WTC11 (cell line): ENCODE results near the gene NTRK1. TPM values are rescaled to one million over a fixed set of nuclear protein-coding genes. Genes with fewer than 3 reads are reported as not detected.

Experiments used
- ATAC-seq: fragments of 200-7000 bp; cut with Tn5 transposase; 2 replicates; pipeline ENCODE4 v1.10.0; 2021; ENCODE audit warnings: mild to moderate bottlenecking, moderate library complexity
- CTCF ChIA-PET: fragments of 300-600 bp; sonication (Branson Sonifier 250); formaldehyde crosslinking; loops from one replicate; lab custom pipeline; 2021; ENCODE audit warnings: antibody characterized with exemption; lab: Charles Lee
- POLR2A ChIA-PET: fragments of 350-600 bp; sonication (Branson Sonifier 250); formaldehyde crosslinking; loops from one replicate; lab custom pipeline; 2021; ENCODE audit warnings: antibody characterized with exemption; lab: Charles Lee
- DNase-seq: peaks from one replicate; pipeline ENCODE4 v3.0.0; 2021; ENCODE audit warnings: low spot score
- H3K27ac Mint-ChIP-seq: 2 replicates; pipeline ENCODE4 v1.8.0; 2021; ENCODE audit warnings: mixed read lengths
- H3K27me3 Mint-ChIP-seq: 2 replicates; pipeline ENCODE4 v1.8.0; 2021; ENCODE audit warnings: low read depth, mild to moderate bottlenecking, moderate library complexity, mixed read lengths
- H3K36me3 Mint-ChIP-seq: 2 replicates; pipeline ENCODE4 v1.8.0; 2021; ENCODE audit warnings: mixed read lengths
- H3K4me1 Mint-ChIP-seq: 2 replicates; pipeline ENCODE4 v1.8.0; 2022; ENCODE audit warnings: mixed read lengths
- H3K4me3 Mint-ChIP-seq: 2 replicates; pipeline ENCODE4 v1.8.0; 2021; ENCODE audit warnings: mild to moderate bottlenecking, moderate library complexity, mixed read lengths
- H3K9me3 Mint-ChIP-seq: 2 replicates; pipeline ENCODE4 v1.8.0; 2021; ENCODE audit warnings: mixed read lengths
- AR ChIP-seq: fragments of 250-450 bp; sonication (Bioruptor Pico); IDR thresholded peaks from 2 replicates; pipeline ENCODE4 v1.9.0; 2021; ENCODE audit warnings: mild to moderate bottlenecking
- GABPB1 ChIP-seq: sonication (generic); formaldehyde crosslinking; IDR thresholded peaks from 2 replicates; pipeline ENCODE4 v1.8.1; 2023; ENCODE audit warnings: mild to moderate bottlenecking, missing genetic modification reagents
- KAT7 ChIP-seq: sonication (generic); formaldehyde crosslinking; IDR thresholded peaks from 2 replicates; pipeline ENCODE4 v1.8.1; 2023; ENCODE audit warnings: missing genetic modification reagents, mild to moderate bottlenecking, borderline replicate concordance
- MAX ChIP-seq: sonication (generic); formaldehyde crosslinking; IDR thresholded peaks from 2 replicates; pipeline ENCODE4 v1.8.0; 2022; ENCODE audit warnings: mild to moderate bottlenecking, missing genetic modification reagents
- MXD4 ChIP-seq: fragments of 250-450 bp; sonication (Bioruptor Pico); IDR thresholded peaks from 2 replicates; pipeline ENCODE4 v1.8.0; 2021; ENCODE audit warnings: mild to moderate bottlenecking, moderate library complexity, borderline replicate concordance
- MYBL2 ChIP-seq: sonication (generic); formaldehyde crosslinking; IDR thresholded peaks from 2 replicates; pipeline ENCODE4 v1.8.1; 2023; ENCODE audit warnings: mild to moderate bottlenecking, moderate library complexity, missing genetic modification reagents
- USF2 ChIP-seq: sonication (generic); formaldehyde crosslinking; IDR thresholded peaks from 2 replicates; pipeline ENCODE4 v1.8.1; 2023; ENCODE audit warnings: mild to moderate bottlenecking, missing genetic modification reagents, moderate library complexity
- ZNF317 ChIP-seq: sonication (generic); formaldehyde crosslinking; IDR thresholded peaks from 2 replicates; pipeline ENCODE4 v1.8.1; 2023; ENCODE audit warnings: low read depth, mild to moderate bottlenecking, moderate library complexity, missing genetic modification reagents, borderline replicate concordance
- total RNA-seq: library from RNA; stranded (reverse); gene quantifications from 3 replicates; pipeline ENCODE4 v1.2.3, GENCODE V29; 2021
- TF ChIP-seq, protein P1 (sequence below): sonication (generic); formaldehyde crosslinking; IDR thresholded peaks from 2 replicates; pipeline ENCODE4 v1.8.0; 2022; ENCODE audit warnings: missing genetic modification reagents
- TF ChIP-seq, protein P2 (sequence below): sonication (generic); formaldehyde crosslinking; conservative IDR thresholded peaks from 2 replicates; pipeline ENCODE4 v1.8.1; 2023; ENCODE audit warnings: mild to moderate bottlenecking, low read depth, missing genetic modification reagents, moderate library complexity
- TF ChIP-seq, protein P3 (sequence below): sonication (generic); formaldehyde crosslinking; IDR thresholded peaks from 2 replicates; pipeline ENCODE4 v1.8.0; 2023; ENCODE audit warnings: mild to moderate bottlenecking, missing genetic modification reagents

Gene NTRK1
- total RNA-seq, 1 experiment from 2014 or later: 0.42 TPM

DNA sequence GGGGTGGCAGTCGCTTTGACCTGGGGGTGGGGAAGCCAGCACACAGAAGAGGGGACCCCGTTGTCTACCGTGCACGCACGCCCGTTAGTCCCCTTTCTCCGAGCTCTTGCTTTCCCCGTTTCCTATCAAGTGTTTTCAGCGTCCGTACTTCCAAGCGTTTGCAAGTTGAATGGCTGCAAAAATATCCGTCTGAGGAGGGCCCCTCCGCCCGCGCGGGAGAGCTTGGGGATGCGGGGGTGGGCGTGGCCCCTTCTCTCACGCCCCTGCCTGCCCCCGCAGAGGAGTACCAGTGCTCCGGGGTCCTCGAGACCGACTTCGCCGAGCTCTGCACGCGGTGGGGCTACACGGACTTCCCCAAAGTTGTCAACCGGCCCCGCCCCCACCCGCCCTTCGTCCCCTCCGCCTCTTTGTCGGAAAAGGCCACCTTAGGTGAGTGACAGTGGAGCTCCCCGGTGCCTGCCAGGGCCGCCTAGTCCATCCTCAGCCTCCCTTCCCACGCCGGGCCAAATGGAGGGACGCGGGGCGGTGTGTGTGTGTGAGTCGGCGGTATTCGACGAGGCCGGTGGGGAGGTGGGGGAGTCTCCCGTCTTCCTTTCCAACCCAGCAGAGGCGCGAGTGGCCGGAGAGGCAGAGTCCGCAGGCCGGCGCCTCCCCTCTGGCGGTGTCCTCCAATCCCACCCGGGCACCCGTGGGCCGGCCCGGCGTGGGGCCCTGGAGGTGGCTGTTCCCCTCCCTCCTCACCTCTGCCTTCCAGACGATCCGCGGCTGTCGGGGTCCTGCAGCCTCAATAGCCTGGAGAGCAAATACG is 63.2 kb downstream of the NTRK1 start:
- peaks cover 25% of the 10 kb centered on the region for H3K4me1 Mint-ChIP-seq
- H3K36me3 Mint-ChIP-seq: no peaks in the 10 kb centered on the region
- H3K9me3 Mint-ChIP-seq: no peaks in the 10 kb centered on the region
- ChIA-PET CTCF (interaction anchor here (0.7 to 11.9 kb wide), 28 partner anchors 11 to 304 kb away, joined by 3 to 233 read pairs (median 6); partner anchors contain the start of genes CRABP2, HDGF, INSRR and NTRK1), POLR2A (interaction anchor here (0.9 to 1.2 kb wide), 2 partner anchors 10 to 230 kb away, joined by 3 to 4 read pairs; no protein-coding TSS in a partner anchor)
- DNase-seq: no peak
- TF ChIP-seq MAX (CRISPR knock-in tag) (peak; percentile 57), USF2 (CRISPR knock-in tag) (no peak), MYBL2 (CRISPR knock-in tag) (no peak), ZNF317 (CRISPR knock-in tag) (no peak), MXD4 (CRISPR knock-in tag) (no peak)
- TF ChIP-seq, protein P1, sequence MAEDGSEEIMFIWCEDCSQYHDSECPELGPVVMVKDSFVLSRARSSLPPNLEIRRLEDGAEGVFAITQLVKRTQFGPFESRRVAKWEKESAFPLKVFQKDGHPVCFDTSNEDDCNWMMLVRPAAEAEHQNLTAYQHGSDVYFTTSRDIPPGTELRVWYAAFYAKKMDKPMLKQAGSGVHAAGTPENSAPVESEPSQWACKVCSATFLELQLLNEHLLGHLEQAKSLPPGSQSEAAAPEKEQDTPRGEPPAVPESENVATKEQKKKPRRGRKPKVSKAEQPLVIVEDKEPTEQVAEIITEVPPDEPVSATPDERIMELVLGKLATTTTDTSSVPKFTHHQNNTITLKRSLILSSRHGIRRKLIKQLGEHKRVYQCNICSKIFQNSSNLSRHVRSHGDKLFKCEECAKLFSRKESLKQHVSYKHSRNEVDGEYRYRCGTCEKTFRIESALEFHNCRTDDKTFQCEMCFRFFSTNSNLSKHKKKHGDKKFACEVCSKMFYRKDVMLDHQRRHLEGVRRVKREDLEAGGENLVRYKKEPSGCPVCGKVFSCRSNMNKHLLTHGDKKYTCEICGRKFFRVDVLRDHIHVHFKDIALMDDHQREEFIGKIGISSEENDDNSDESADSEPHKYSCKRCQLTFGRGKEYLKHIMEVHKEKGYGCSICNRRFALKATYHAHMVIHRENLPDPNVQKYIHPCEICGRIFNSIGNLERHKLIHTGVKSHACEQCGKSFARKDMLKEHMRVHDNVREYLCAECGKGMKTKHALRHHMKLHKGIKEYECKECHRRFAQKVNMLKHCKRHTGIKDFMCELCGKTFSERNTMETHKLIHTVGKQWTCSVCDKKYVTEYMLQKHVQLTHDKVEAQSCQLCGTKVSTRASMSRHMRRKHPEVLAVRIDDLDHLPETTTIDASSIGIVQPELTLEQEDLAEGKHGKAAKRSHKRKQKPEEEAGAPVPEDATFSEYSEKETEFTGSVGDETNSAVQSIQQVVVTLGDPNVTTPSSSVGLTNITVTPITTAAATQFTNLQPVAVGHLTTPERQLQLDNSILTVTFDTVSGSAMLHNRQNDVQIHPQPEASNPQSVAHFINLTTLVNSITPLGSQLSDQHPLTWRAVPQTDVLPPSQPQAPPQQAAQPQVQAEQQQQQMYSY (CRISPR knock-in tag): 0 out of 2 replicates have a peak, but pooled peaks have one; percentile 35
- TF ChIP-seq, protein P2, sequence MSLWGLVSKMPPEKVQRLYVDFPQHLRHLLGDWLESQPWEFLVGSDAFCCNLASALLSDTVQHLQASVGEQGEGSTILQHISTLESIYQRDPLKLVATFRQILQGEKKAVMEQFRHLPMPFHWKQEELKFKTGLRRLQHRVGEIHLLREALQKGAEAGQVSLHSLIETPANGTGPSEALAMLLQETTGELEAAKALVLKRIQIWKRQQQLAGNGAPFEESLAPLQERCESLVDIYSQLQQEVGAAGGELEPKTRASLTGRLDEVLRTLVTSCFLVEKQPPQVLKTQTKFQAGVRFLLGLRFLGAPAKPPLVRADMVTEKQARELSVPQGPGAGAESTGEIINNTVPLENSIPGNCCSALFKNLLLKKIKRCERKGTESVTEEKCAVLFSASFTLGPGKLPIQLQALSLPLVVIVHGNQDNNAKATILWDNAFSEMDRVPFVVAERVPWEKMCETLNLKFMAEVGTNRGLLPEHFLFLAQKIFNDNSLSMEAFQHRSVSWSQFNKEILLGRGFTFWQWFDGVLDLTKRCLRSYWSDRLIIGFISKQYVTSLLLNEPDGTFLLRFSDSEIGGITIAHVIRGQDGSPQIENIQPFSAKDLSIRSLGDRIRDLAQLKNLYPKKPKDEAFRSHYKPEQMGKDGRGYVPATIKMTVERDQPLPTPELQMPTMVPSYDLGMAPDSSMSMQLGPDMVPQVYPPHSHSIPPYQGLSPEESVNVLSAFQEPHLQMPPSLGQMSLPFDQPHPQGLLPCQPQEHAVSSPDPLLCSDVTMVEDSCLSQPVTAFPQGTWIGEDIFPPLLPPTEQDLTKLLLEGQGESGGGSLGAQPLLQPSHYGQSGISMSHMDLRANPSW: no peak
- no peak overlapping the region for H3K27ac Mint-ChIP-seq
- no peak for ATAC-seq
- H3K27me3 Mint-ChIP-seq: peaks cover 100% of the 10 kb centered on the region
- peak overlapping the region; percentile 72 for H3K4me3 Mint-ChIP-seq

GRCh38 chr1:156924478-156925153 is 64.0 kb downstream of the NTRK1 start:
- Mint-ChIP-seq H3K9me3 (no peaks in the 10 kb centered on the region), H3K4me3 (peak overlapping the region; percentile 72), H3K4me1 (peaks cover 25% of the 10 kb centered on the region), H3K27ac (no peak overlapping the region), H3K36me3 (no peaks in the 10 kb centered on the region), H3K27me3 (peaks cover 100% of the 10 kb centered on the region)
- ChIA-PET CTCF (interaction anchor here (0.8 to 11.9 kb wide), 28 partner anchors 10 to 300 kb away, joined by 3 to 233 read pairs (median 6); partner anchors contain the start of genes CRABP2, HDGF, INSRR and NTRK1), POLR2A (interaction anchor here (0.7 to 1.2 kb wide), 3 partner anchors 11 to 231 kb away, joined by 3 to 4 read pairs (median 3); no protein-coding TSS in a partner anchor)
- ATAC-seq: no peak
- DNase-seq: no peak
- TF ChIP-seq GABPB1 (CRISPR knock-in tag): no peak
- TF ChIP-seq KAT7: no peak
- TF ChIP-seq, protein P2: no peak
- TF ChIP-seq, protein P3, sequence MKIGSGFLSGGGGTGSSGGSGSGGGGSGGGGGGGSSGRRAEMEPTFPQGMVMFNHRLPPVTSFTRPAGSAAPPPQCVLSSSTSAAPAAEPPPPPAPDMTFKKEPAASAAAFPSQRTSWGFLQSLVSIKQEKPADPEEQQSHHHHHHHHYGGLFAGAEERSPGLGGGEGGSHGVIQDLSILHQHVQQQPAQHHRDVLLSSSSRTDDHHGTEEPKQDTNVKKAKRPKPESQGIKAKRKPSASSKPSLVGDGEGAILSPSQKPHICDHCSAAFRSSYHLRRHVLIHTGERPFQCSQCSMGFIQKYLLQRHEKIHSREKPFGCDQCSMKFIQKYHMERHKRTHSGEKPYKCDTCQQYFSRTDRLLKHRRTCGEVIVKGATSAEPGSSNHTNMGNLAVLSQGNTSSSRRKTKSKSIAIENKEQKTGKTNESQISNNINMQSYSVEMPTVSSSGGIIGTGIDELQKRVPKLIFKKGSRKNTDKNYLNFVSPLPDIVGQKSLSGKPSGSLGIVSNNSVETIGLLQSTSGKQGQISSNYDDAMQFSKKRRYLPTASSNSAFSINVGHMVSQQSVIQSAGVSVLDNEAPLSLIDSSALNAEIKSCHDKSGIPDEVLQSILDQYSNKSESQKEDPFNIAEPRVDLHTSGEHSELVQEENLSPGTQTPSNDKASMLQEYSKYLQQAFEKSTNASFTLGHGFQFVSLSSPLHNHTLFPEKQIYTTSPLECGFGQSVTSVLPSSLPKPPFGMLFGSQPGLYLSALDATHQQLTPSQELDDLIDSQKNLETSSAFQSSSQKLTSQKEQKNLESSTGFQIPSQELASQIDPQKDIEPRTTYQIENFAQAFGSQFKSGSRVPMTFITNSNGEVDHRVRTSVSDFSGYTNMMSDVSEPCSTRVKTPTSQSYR (CRISPR knock-in tag): no peak
- no peak for TF ChIP-seq AR (CRISPR knock-in tag)
